ENCODE results near the gene NOTCH4. TPM values are rescaled to one million over a fixed set of nuclear protein-coding genes. Genes with fewer than 3 reads are reported as not detected.
"Not testable (repeated sequence)": the region's sequence is repeated elsewhere in the genome, so short reads cannot be mapped to it uniquely, and the experiment has no call there.

Gene NOTCH4
- total RNA-seq, 1 donor from 2014 or later = 0.26 TPM

GRCh38 chr6:32244270-32244669 lies 20.4 kb upstream of the NOTCH4 start:
- Histone ChIP-seq H3K4me3 (ENCODE audit: low read depth, low read length) (no peak overlapping the region), H3K27me3 (ENCODE audit: control insufficient read depth, insufficient read depth, low read length) (peaks cover 1% of the 10 kb centered on the region), H3K36me3 (ENCODE audit: control insufficient read depth, insufficient read depth, low read length) (no peaks in the 10 kb centered on the region)
- no peak for FAIRE-seq
- no peak for TF ChIP-seq CTCF (IDR thresholded peaks at IDR 0.05; ENCODE audit: insufficient read depth, low read length, severe bottlenecking)
- DNase-seq (ENCODE audit: low read depth) = no peak

GRCh38 chr6:32242318-32242813 lies 18.5 kb upstream of the NOTCH4 start:
- DNase-seq (ENCODE audit: low read depth); H3K27me3 ChIP-seq (ENCODE audit: control insufficient read depth, insufficient read depth, low read length); H3K4me3 ChIP-seq (ENCODE audit: low read depth, low read length); H3K36me3 ChIP-seq (ENCODE audit: control insufficient read depth, insufficient read depth, low read length); FAIRE-seq: not testable (repeated sequence)

DNA sequence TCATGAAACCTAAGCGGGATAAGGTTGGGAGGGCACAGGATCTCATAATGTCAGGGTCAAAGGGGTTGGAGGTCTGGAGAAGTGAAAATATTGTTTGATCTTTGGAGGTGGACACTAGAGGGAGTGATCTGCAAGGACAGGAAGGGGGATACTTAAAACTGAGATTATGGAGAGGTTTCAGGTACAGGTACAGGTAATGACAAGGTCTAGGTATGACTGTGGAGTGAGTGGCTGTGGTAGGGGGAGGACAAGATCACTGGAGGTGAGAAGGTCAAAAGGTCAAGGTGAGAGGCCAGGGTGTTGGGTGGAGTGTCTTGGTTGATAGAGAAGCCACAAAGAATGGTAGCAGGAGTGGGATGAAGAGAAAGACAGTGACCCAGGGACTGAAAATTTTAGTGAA lies 16.8 kb upstream of the NOTCH4 start:
- DNase-seq (ENCODE audit: low read depth) (no peak), FAIRE-seq (no peak)
- no peaks in the 10 kb centered on the region for H3K36me3 ChIP-seq (ENCODE audit: control insufficient read depth, insufficient read depth, low read length)
- TF ChIP-seq CTCF (IDR thresholded peaks at IDR 0.05; ENCODE audit: insufficient read depth, low read length, severe bottlenecking) = no peak
- H3K4me3 ChIP-seq (ENCODE audit: low read depth, low read length) = no peak overlapping the region
- peaks cover 1% of the 10 kb centered on the region for H3K27me3 ChIP-seq (ENCODE audit: control insufficient read depth, insufficient read depth, low read length)

DNA sequence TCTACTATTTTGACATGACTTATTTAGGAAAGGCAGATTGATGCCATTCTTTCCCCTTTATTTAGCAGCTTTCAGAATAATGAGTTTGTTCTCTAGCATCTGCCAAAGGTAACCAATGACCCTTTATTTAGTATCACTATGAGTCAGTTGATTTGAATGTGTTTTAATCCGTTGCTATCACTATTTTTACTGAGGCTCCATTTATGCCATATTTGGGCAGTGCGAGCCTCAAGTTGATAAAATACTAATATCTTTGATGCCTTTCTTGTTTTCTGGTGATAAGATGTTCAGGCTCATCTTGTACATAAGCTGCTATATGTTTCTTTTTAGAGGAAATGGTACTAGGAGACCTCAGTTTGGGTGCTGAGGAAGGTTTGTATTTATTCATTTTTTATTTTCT lies 15.6 kb upstream of the NOTCH4 start:
- TF ChIP-seq CTCF (IDR thresholded peaks at IDR 0.05; ENCODE audit: insufficient read depth, low read length, severe bottlenecking) = no peak
- no peak for DNase-seq (ENCODE audit: low read depth)
- Histone ChIP-seq H3K36me3 (ENCODE audit: control insufficient read depth, insufficient read depth, low read length) (no peaks in the 10 kb centered on the region), H3K27me3 (ENCODE audit: control insufficient read depth, insufficient read depth, low read length) (peaks cover 1% of the 10 kb centered on the region), H3K4me3 (ENCODE audit: low read depth, low read length) (no peak overlapping the region)
- no peak for FAIRE-seq

DNA sequence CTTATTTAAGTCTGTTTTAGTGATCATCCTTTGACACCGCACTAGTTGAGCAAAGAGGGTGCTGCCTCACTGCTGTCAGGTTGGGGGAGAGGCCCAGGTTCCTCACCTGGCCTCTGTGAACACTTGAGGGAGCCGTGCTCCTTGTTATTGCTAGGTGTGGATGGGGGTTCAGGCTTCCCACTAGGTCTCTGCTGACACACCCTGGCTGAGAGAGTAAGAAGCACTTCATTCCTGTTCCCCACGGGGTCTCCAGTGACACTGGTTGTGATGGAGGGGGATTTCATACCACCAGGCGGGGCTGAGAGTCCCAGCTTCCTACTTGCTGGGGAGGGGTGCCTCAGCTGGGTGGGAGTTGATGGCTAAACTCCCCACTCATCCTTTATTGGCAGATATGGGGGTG lies 11.1 kb upstream of the NOTCH4 start:
- no peak overlapping the region for H3K4me3 ChIP-seq (ENCODE audit: low read depth, low read length)
- DNase-seq (ENCODE audit: low read depth) = no peak
- no peak for TF ChIP-seq CTCF (IDR thresholded peaks at IDR 0.05; ENCODE audit: insufficient read depth, low read length, severe bottlenecking)
- H3K27me3 ChIP-seq (ENCODE audit: control insufficient read depth, insufficient read depth, low read length) = no peaks in the 10 kb centered on the region
- no peak for FAIRE-seq
- H3K36me3 ChIP-seq (ENCODE audit: control insufficient read depth, insufficient read depth, low read length) = no peaks in the 10 kb centered on the region

GRCh38 chr6:32226434-32226833 lies 2.6 kb upstream of the NOTCH4 start:
- no peak for DNase-seq (ENCODE audit: low read depth)

More at GRCh38 chr6:32226434-32226833, 2.6 kb upstream of the NOTCH4 start:
- Histone ChIP-seq H3K27me3 (ENCODE audit: control insufficient read depth, insufficient read depth, low read length) (no peaks in the 10 kb centered on the region), H3K4me3 (ENCODE audit: low read depth, low read length) (no peak overlapping the region), H3K36me3 (ENCODE audit: control insufficient read depth, insufficient read depth, low read length) (no peaks in the 10 kb centered on the region)
- no peak for FAIRE-seq
- no peak for TF ChIP-seq CTCF (IDR thresholded peaks at IDR 0.05; ENCODE audit: insufficient read depth, low read length, severe bottlenecking)

All from bronchial epithelial cell (primary cell).